Upper lobe of left lung (tissue), 6 donors: ENCODE results near the gene RAB11FIP4. TPM values are rescaled to one million over a fixed set of nuclear protein-coding genes. Genes with fewer than 3 reads are reported as not detected.

ENCODE experiments used
- ATAC-seq, 2 donors: fragments of 200-7000 bp; cut with Tn5 transposase; one replicate each; pipeline ENCODE4 v1.9.1; 2022; ENCODE audit warnings: mild to moderate bottlenecking in 2 of 2, moderate library complexity in 2 of 2; ENCODE audit not compliant: low FRiP score in 2 of 2
- DNase-seq, 2 donors: peaks; one replicate each; pipeline ENCODE4 v3.0.0-alpha.2; 2019 to 2020
- H3K27ac ChIP-seq, 4 donors: fragments of 200-600 bp; sonication (generic); one replicate each; pipeline ENCODE4 v1.5.1; 2016 to 2019
- H3K27me3 ChIP-seq, 4 donors: fragments of 200-600 bp; sonication (generic); one replicate each; pipeline ENCODE4 v1.5.1; 2017 to 2019
- H3K36me3 ChIP-seq, 4 donors: fragments of 200-600 bp; sonication (generic); one replicate each; pipeline ENCODE4 v1.5.1; 2016 to 2019
- H3K4me1 ChIP-seq, 4 donors: fragments of 200-600 bp; sonication (generic); one replicate each; pipeline ENCODE4 v1.5.1; 2018 to 2019
- H3K4me3 ChIP-seq, 4 donors: fragments of 200-600 bp; sonication (generic); one replicate each; pipeline ENCODE4 v1.5.1; 2017 to 2019; ENCODE audit warnings: mild to moderate bottlenecking in 2 of 4, moderate library complexity in 1 of 4
- H3K9me3 ChIP-seq, 4 donors: fragments of 200-600 bp; sonication (generic); one replicate each; pipeline ENCODE4 v1.5.1; 2018 to 2019
- EP300 ChIP-seq, 4 donors: sonication (generic); formaldehyde crosslinking; IDR thresholded peaks; one replicate each; pipeline ENCODE4 v1.5.1; 2017; ENCODE audit warnings: antibody characterized with exemption in 4 of 4, control low read depth in 2 of 4
- POLR2A ChIP-seq, 4 donors: fragments of 450-650 bp; IDR thresholded peaks; one replicate each; pipeline ENCODE4 v1.5.1; 2016 to 2017; ENCODE audit warnings: antibody characterized with exemption in 4 of 4, mild to moderate bottlenecking in 2 of 4
- POLR2AphosphoS5 ChIP-seq, 2 donors: sonication (generic); formaldehyde crosslinking; IDR thresholded peaks; one replicate each; pipeline ENCODE4 v1.5.1; 2017; ENCODE audit warnings: antibody characterized with exemption in 2 of 2
- WGBS, 2 donors: methylation state at CpG; one replicate each; pipeline ENCODE4 v1.1.5; 2017 to 2018; 5-methylcytosine and 5-hydroxymethylcytosine counted together
- total RNA-seq, 6 donors: library from RNA; depleted of rRNA in 4 of 6; stranded (reverse); fragments of >200 nt in 4 of 6; gene quantifications; one replicate each; pipeline versions ENCODE4 v1.1.0 to v1.2.1, GENCODE V29; 2016 to 2021
- TF ChIP-seq, protein P1 (sequence below), 6 experiments: fragments of 450-650 bp in 4 of 6; fragments of 200-600 bp in 2 of 6; sonication (generic) in 2 of 6; IDR thresholded peaks; one replicate each; pipeline ENCODE4 v1.5.1; 2016 to 2019; ENCODE audit warnings: antibody characterized with exemption in 6 of 6
- donor health status: DM: no; HTN: no; CAD: no; lungs with moderate emphysema.
- donor health status: DM: no; HTN: yes; CAD: no; lungs with severe emphysema.

The RAB11FIP4 gene
- total RNA-seq, 6 donors from 2014 or later = 15.2 to 36.1 (median 23.3) TPM

DNA sequence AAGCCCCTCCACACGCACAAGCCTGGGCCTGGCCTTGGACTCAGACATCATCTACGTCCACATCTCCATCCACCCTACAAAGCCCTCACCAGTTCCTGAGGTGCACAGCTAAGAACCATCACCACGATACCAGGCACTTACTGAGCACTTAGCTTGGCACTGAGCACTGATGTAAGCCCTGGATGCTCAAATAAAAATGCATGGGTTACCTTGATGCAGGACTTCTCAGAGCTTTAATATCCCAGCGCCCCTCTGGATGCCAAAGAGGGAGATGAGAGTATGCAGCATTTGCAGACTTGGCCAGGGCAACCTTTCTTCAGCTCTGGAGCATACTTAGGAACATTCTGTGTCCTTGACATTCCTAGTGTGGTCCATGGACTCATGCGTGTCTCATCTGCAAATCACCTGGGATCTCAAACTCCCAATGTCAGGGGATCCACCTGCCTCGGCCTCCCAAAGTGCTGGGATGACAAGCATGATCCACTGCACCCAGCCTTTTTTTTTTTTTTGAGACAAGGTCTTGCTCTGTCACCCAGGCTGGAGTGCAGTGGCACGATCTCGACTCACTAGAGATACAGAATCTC, 69.8 kb downstream of the RAB11FIP4 start:
- no peaks in the 10 kb centered on the region for H3K27me3 ChIP-seq
- ATAC-seq (no peak), DNase-seq (no peak)
- no peak overlapping the region for H3K4me3 ChIP-seq
- WGBS, 2 donors = 86% methylated on average over 8 of the region's 8 CpGs
- H3K36me3 ChIP-seq = no peaks in the 10 kb centered on the region
- no peaks in the 10 kb centered on the region for H3K4me1 ChIP-seq
- H3K9me3 ChIP-seq = no peaks in the 10 kb centered on the region
- TF ChIP-seq, protein P1, sequence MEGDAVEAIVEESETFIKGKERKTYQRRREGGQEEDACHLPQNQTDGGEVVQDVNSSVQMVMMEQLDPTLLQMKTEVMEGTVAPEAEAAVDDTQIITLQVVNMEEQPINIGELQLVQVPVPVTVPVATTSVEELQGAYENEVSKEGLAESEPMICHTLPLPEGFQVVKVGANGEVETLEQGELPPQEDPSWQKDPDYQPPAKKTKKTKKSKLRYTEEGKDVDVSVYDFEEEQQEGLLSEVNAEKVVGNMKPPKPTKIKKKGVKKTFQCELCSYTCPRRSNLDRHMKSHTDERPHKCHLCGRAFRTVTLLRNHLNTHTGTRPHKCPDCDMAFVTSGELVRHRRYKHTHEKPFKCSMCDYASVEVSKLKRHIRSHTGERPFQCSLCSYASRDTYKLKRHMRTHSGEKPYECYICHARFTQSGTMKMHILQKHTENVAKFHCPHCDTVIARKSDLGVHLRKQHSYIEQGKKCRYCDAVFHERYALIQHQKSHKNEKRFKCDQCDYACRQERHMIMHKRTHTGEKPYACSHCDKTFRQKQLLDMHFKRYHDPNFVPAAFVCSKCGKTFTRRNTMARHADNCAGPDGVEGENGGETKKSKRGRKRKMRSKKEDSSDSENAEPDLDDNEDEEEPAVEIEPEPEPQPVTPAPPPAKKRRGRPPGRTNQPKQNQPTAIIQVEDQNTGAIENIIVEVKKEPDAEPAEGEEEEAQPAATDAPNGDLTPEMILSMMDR (IDR thresholded peaks at IDR 0.05) = no peak
- TF ChIP-seq EP300 (IDR thresholded peaks at IDR 0.05) = no peak
- no peak overlapping the region for H3K27ac ChIP-seq

DNA sequence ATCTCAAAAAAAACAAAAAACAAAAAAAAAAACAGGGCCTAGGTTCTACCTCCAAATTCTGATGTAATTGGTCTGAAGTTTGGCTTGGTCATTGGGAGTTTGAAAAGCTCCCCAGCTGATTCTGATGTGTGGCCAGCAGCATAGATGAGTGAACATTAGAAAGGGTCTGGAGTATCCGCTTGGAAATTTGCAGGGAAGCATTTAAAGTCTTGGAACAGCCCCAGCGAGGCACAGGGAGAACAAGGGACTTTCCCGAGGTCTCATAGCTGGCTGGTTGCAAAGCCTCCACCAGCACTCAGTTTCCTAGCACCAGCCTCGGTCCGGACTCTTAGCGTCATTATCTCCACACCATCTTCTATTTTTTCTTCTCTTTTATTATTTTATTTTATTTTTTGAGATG, 70.8 kb downstream of the RAB11FIP4 start:
- WGBS, 2 donors = 63 to 66% methylated on average over 6 of the region's 6 CpGs
- H3K27ac ChIP-seq = no peak overlapping the region
- H3K36me3 ChIP-seq = no peaks in the 10 kb centered on the region
- no peaks in the 10 kb centered on the region for H3K9me3 ChIP-seq
- no peak for ATAC-seq
- TF ChIP-seq EP300 (IDR thresholded peaks at IDR 0.05) (no peak), POLR2AphosphoS5 (IDR thresholded peaks at IDR 0.05) (no peak), POLR2A (IDR thresholded peaks at IDR 0.05) (no peak)
- TF ChIP-seq, protein P1 (IDR thresholded peaks at IDR 0.05) = no peak
- H3K4me3 ChIP-seq = no peak overlapping the region
- no peaks in the 10 kb centered on the region for H3K27me3 ChIP-seq
- no peak for DNase-seq
- no peaks in the 10 kb centered on the region for H3K4me1 ChIP-seq

DNA sequence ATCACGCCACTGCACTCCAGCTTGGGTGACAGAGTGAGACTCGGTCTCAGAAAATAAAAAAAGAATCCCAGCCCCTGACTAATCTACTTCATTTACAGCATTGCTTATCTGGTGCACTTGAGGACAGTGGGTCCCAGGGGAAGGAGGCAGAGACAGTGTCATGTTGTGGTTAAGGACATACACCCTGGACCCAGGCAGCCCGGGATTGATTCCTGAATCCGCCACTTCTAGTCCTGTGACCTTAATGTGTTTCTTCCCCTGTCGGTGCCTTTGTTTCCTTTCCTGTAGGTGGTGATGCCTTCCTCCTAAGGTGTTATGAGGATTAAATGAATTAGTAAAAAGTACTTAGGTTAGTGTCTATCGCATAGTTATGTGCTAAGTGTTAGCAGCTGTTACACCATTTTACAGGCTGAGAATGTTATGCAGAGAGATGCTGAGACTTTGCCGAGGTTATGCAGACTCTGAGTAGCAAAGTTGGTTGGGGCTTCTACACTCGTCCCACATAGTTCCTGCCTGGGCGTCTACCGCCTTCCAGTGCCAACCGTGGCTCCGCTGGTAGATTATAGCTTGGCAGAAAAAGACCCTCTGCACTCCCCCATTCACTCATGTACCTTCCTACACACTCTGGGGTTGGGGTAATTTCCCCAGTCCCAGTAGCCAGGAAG, 74.8 kb downstream of the RAB11FIP4 start:
- TF ChIP-seq EP300 (IDR thresholded peaks at IDR 0.05) = no peak
- TF ChIP-seq, protein P1 (IDR thresholded peaks at IDR 0.05) = no peak
- no peak for TF ChIP-seq POLR2AphosphoS5 (IDR thresholded peaks at IDR 0.05)
- no peak for TF ChIP-seq POLR2A (IDR thresholded peaks at IDR 0.05)
- Histone ChIP-seq H3K27me3 (no peaks in the 10 kb centered on the region), H3K4me1 (no peaks in the 10 kb centered on the region), H3K4me3 (no peak overlapping the region), H3K9me3 (no peaks in the 10 kb centered on the region), H3K36me3 (no peaks in the 10 kb centered on the region), H3K27ac (no peak overlapping the region)
- no peak for DNase-seq
- ATAC-seq = no peak
- WGBS, 2 donors = 81 to 87% methylated on average over 12 of the region's 12 CpGs

DNA sequence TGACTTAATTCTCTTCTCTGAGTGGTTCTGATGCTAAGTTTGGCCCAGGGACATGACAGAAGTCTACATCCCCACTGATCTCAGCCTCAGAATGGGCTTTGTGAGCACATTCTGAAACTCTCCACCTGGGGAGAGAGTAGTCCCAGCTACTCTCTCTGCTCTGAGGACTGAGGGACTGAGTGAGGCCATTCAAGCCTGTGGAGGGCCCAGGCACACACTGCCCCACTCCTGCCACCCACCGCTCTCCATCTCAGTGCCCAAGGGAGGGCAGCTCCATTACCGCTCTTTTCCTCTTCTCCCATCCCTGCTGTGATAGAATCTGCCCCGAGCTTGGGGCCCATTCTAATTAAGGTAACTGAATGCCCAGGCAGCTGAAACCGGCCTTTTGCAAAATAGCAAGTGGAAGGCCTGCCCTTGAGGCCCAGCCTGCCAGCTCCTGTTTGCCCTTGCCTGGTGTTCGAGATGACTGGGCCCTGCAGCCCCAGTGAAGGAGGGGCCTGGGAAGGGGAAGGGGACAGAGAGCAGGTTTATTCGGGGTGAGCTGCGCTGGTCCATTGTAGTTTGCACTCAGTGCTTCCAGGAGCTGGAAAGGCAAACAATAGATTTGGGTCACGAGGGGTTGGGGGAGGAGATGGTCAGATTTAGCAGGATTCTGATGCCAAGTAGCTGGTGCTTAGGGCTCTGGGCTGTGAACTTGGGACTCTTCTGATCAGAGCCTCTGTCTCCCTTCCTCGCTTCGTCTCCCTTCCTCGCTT, 76.2 kb downstream of the RAB11FIP4 start:
- H3K4me3 ChIP-seq = no peak overlapping the region
- DNase-seq (no peak), ATAC-seq (no peak)
- no peak overlapping the region for H3K27ac ChIP-seq
- H3K9me3 ChIP-seq = no peaks in the 10 kb centered on the region
- H3K4me1 ChIP-seq = no peaks in the 10 kb centered on the region
- TF ChIP-seq EP300 (IDR thresholded peaks at IDR 0.05) (no peak), POLR2A (IDR thresholded peaks at IDR 0.05) (no peak), POLR2AphosphoS5 (IDR thresholded peaks at IDR 0.05) (no peak)
- TF ChIP-seq, protein P1 (IDR thresholded peaks at IDR 0.05) = no peak
- H3K27me3 ChIP-seq = no peaks in the 10 kb centered on the region
- 69 to 72% methylated on average over 10 to 11 of the region's 11 CpGs for WGBS, 2 donors
- H3K36me3 ChIP-seq = no peaks in the 10 kb centered on the region
